SU-DHL-6 (cell line): ENCODE measurements around the gene NADK.
A peak's percentile ranks its signal among the peaks of the same experiment; 100 is the strongest.

Experiments used
- H2AFZ ChIP-seq: fragments of 200-600 bp; sonication (generic); 2 replicates; pipeline ENCODE4 v1.6.1; 2014; ENCODE audit warnings: low read depth, mild to moderate bottlenecking, moderate library complexity, mixed read lengths, antibody characterized with exemption, low read length; ENCODE audit not compliant: severe bottlenecking
- H3F3A ChIP-seq: fragments of 200-600 bp; shearing (Covaris generic); 2 replicates; pipeline ENCODE4 v1.6.0; 2016; ENCODE audit warnings: antibody characterized with exemption, mild to moderate bottlenecking; ENCODE audit not compliant: insufficient read depth
- H3K27ac ChIP-seq: fragments of 200-600 bp; sonication (generic); 2 replicates; pipeline ENCODE4 v1.5.1; 2016; ENCODE audit warnings: low read depth, mild to moderate bottlenecking, low read length, moderate library complexity, mixed read lengths
- H3K27me3 ChIP-seq: fragments of 200-600 bp; sonication (generic), shearing (Covaris generic); 2 replicates; pipeline ENCODE4 v1.6.0; 2014; ENCODE audit warnings: mild to moderate bottlenecking, low read length
- H3K36me3 ChIP-seq: fragments of 200-600 bp; sonication (generic); 2 replicates; pipeline ENCODE4 v1.6.1; 2014; ENCODE audit warnings: mild to moderate bottlenecking, low read length, mixed read lengths
- H3K4me2 ChIP-seq: fragments of 300-600, 200-600 bp; shearing (Covaris generic), sonication (generic); 2 replicates; pipeline ENCODE4 v1.6.0; 2014; ENCODE audit warnings: low read length, low read depth, mild to moderate bottlenecking; ENCODE audit not compliant: poor library complexity, severe bottlenecking
- H3K4me3 ChIP-seq: fragments of 200-600 bp; sonication (generic); 2 replicates; pipeline ENCODE4 v1.5.1; 2014; ENCODE audit warnings: antibody characterized with exemption, low read length, mild to moderate bottlenecking, mixed read lengths; ENCODE audit not compliant: insufficient read depth, poor library complexity, severe bottlenecking
- H3K79me2 ChIP-seq: fragments of 200-600 bp; sonication (generic); 2 replicates; pipeline ENCODE4 v1.6.1; 2014; ENCODE audit warnings: mild to moderate bottlenecking, low read length, moderate library complexity; ENCODE audit not compliant: insufficient read depth
- H3K9ac ChIP-seq: fragments of 200-600 bp; sonication (generic); 2 replicates; pipeline ENCODE4 v1.7.0; 2014; ENCODE audit warnings: mild to moderate bottlenecking, low read length
- H3K9me2 ChIP-seq: fragments of 200-600 bp; sonication (generic); replicated peaks from 2 replicates; pipeline ENCODE4 v1.6.1; 2014; ENCODE audit warnings: low read length; ENCODE audit not compliant: insufficient read depth
- H3K9me3 ChIP-seq: fragments of 200-600 bp; sonication (generic); 2 replicates; pipeline ENCODE4 v1.6.1; 2014; ENCODE audit warnings: low read length, mixed read lengths; ENCODE audit not compliant: insufficient read depth
- H4K20me1 ChIP-seq: fragments of 200-600 bp; sonication (generic); 2 replicates; pipeline ENCODE4 v1.6.1; 2014; ENCODE audit warnings: low read depth, mild to moderate bottlenecking, antibody characterized with exemption, low read length, moderate library complexity, mixed read lengths
- EZH2phosphoT487 ChIP-seq: fragments of 200-600 bp; sonication (generic), shearing (Covaris generic); conservative IDR thresholded peaks from 2 replicates; pipeline ENCODE4 v1.6.1; 2018; ENCODE audit warnings: mild to moderate bottlenecking, antibody characterized with exemption, low read length, moderate library complexity, mixed read lengths
- TF ChIP-seq, protein P1 (sequence below): fragments of 200-600 bp; sonication (generic); IDR thresholded peaks from one replicate; pipeline ENCODE4 v1.5.1; 2017; ENCODE audit warnings: antibody characterized with exemption, mild to moderate bottlenecking, low read length, moderate library complexity; ENCODE audit not compliant: insufficient read depth, poor library complexity, severe bottlenecking

The NADK gene

GRCh38 chr1:1799716-1800115 lies 21.4 kb upstream of the NADK start:
- Histone ChIP-seq H3K79me2 (peaks cover 53% of the 10 kb centered on the region), H3K9me3 (no peaks in the 10 kb centered on the region), H3K9me2 (no peaks in the 10 kb centered on the region), H3K4me3 (no peak overlapping the region), H3F3A (peaks cover 20% of the 10 kb centered on the region), H3K4me2 (peak overlapping the region; percentile 16), H3K27ac (peak overlapping the region; percentile 90), H3K9ac (peak overlapping the region; percentile 28; the same call in 1 of the 2 replicates), H3K27me3 (no peaks in the 10 kb centered on the region), H3K36me3 (peaks cover 13% of the 10 kb centered on the region; the same call in 1 of the 2 replicates), H4K20me1 (no peaks in the 10 kb centered on the region; the same call in 1 of the 2 replicates), H2AFZ (no peak overlapping the region)
- no peak for TF ChIP-seq EZH2phosphoT487
- TF ChIP-seq, protein P1, sequence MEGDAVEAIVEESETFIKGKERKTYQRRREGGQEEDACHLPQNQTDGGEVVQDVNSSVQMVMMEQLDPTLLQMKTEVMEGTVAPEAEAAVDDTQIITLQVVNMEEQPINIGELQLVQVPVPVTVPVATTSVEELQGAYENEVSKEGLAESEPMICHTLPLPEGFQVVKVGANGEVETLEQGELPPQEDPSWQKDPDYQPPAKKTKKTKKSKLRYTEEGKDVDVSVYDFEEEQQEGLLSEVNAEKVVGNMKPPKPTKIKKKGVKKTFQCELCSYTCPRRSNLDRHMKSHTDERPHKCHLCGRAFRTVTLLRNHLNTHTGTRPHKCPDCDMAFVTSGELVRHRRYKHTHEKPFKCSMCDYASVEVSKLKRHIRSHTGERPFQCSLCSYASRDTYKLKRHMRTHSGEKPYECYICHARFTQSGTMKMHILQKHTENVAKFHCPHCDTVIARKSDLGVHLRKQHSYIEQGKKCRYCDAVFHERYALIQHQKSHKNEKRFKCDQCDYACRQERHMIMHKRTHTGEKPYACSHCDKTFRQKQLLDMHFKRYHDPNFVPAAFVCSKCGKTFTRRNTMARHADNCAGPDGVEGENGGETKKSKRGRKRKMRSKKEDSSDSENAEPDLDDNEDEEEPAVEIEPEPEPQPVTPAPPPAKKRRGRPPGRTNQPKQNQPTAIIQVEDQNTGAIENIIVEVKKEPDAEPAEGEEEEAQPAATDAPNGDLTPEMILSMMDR = no peak

DNA sequence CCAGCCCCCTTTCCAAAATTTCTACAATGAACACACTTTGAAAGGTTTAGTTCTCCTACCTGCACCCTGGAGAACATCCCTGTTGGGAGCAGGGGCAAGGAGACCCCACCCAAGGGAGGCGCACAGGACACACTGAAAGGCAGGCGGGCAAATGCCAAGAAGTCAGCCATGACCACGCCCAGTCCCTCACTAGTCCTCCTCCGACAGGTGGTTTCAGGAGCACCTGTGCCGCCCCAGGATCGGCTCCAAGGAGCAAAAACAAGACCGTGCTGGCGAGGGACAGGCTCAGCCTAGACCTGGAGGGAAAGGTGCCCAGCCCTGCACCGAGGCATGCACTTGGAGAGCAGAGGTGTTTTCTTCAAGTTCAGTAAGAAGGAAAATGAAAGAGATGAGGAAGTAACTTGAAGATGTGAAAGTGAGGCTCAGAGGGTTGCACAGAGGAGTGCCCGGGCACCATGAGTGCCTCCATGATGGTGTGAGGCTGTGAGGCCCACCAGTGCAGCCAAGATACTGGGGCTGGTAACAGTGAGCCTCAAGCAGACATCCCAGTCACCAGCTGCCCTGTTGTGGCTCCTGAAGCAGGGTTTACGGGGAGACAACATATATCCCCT lies 19.6 kb upstream of the NADK start:
- no peak overlapping the region for H3K4me2 ChIP-seq
- no peaks in the 10 kb centered on the region for H3K9me3 ChIP-seq
- H2AFZ ChIP-seq = no peak overlapping the region
- peaks cover 45% of the 10 kb centered on the region for H3K79me2 ChIP-seq
- H3K9me2 ChIP-seq = no peaks in the 10 kb centered on the region
- H3K27me3 ChIP-seq = no peaks in the 10 kb centered on the region
- H3K4me3 ChIP-seq = no peak overlapping the region
- peaks cover 20% of the 10 kb centered on the region for H3F3A ChIP-seq
- no peak for TF ChIP-seq EZH2phosphoT487
- TF ChIP-seq, protein P1 = no peak
- H3K36me3 ChIP-seq = peaks cover 10% of the 10 kb centered on the region; the same call in 1 of the 2 replicates
- no peaks in the 10 kb centered on the region; the same call in 1 of the 2 replicates for H4K20me1 ChIP-seq
- H3K9ac ChIP-seq = no peak overlapping the region
- H3K27ac ChIP-seq = no peak overlapping the region

DNA sequence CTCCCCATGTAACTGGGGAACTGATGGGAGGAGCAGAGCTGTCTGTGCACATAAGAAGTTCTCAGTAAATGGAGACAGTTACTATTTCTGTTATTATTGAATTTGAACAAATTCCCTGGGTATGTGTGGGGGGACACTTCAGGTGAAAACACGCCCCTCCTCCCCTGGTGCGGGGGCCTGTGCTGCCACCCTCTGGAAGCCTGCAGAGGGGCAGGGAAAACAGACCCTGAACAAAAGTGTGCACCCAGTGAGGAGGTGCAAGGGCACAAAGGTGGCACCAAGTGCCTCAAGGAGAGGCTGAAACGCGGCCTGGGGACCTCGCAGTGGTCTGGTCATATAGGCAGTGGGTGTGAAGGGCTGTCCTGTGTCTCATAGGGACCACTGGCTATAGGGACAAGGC lies 18.2 kb upstream of the NADK start:
- Histone ChIP-seq H3K4me3 (no peak overlapping the region), H3K36me3 (peaks cover 16% of the 10 kb centered on the region; the same call in 1 of the 2 replicates), H3K27me3 (no peaks in the 10 kb centered on the region), H3F3A (peaks cover 15% of the 10 kb centered on the region), H3K9me3 (no peaks in the 10 kb centered on the region), H2AFZ (no peak overlapping the region), H3K9ac (no peak overlapping the region), H3K9me2 (no peaks in the 10 kb centered on the region), H3K27ac (no peak overlapping the region), H3K4me2 (no peak overlapping the region), H4K20me1 (no peaks in the 10 kb centered on the region; the same call in 1 of the 2 replicates), H3K79me2 (peaks cover 35% of the 10 kb centered on the region)
- TF ChIP-seq EZH2phosphoT487 = no peak
- TF ChIP-seq, protein P1 = no peak
